HG02610 (cell line): ENCODE results near the gene GRB10.
A peak's percentile ranks its signal among the peaks of the same experiment; 100 is the strongest.

Source experiments
- ATAC-seq: cut with Tn5 transposase; IDR thresholded peaks from one replicate; pipeline ENCODE4 v1.9.1; 2021; ENCODE audit warnings: mild to moderate bottlenecking, moderate library complexity; ENCODE audit not compliant: unreplicated experiment

GRB10 gene

GRCh38 chr7:50658696-50659095, 124.0 kb downstream of the GRB10 start:
- ATAC-seq = no peak

GRCh38 chr7:50657912-50658311, 124.8 kb downstream of the GRB10 start:
- no peak for ATAC-seq

GRCh38 chr7:50657341-50657873, 125.3 kb downstream of the GRB10 start:
- no peak for ATAC-seq

GRCh38 chr7:50656141-50656895, 126.4 kb downstream of the GRB10 start:
- no peak for ATAC-seq

DNA sequence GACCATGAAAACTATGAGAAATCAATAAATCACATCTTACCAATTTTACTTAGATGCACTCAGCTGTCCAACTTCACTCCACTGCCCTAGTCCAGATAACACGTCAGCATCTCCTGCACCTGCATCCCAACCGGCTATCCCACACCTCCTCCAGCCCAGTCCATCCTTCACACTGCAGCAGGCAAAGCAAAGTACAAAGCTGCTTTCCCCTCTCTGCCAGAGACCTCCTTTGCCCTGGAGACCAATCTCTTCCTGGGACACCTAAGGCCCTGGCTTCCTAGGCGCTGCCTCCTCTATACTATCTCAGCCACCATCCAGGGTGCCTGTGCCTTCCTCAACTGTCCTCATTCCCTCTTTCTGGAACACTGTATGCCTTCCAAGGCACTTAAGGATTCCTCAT, 127.2 kb downstream of the GRB10 start:
- ATAC-seq = no peak

DNA sequence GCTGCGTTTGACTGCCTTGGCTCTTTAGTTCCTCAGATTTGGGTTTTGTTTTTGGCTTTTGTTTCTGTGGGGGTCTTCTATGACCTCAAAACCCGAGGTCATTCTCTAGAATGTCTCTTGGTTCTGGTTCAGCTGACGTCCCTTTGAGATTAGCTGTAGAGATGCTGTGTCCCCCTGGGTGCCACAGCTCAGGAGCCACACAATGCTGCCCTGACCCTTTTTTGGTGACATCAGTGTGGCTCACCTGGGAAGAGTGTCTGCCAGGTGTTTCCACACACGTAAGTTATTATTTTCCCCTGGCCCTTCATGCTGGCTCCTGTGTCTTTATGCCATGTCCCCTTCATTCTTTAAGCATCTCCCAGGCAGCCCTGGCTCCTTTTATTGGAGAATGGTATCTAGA, 127.7 kb downstream of the GRB10 start:
- ATAC-seq = no peak

- no peak for ATAC-seq
Measured at GRCh38 chr7:50653981-50654425, 128.7 kb downstream of the GRB10 start.

DNA sequence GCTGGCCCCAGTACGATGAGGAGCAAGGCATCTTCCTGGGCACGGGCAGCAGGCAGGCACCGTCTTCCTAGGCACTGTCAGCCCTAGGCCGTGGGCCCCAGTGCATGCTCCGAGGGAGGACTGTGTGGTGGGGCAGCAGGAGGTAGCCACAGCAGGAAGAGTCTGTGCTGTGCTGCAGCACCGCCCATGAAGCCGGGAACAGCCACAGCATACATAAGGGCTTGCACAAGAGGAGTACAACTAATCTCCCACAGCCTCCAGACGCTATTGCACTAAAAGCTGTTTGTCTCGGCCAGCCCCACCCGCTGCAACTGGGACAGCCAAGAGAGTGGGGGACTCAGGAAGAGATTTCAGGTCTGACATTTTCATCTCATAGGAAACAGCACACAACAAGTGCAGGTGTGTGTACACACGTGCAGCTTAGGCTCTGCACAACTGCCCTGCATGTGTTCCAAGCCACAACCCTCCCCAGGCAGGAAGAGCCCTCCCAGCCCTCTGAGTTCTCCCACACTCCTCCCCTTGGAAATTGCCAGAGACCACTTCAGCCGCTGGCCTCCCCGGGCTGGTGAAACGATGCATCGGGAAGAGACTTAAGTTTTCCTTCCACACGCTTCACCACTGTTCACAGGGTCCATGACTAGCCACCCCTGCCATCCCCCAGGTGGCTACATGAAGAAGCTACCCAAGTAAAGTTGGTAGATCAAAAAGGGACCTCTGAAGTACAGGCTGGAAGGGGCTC, 129.4 kb downstream of the GRB10 start:
- ATAC-seq = no peak

DNA sequence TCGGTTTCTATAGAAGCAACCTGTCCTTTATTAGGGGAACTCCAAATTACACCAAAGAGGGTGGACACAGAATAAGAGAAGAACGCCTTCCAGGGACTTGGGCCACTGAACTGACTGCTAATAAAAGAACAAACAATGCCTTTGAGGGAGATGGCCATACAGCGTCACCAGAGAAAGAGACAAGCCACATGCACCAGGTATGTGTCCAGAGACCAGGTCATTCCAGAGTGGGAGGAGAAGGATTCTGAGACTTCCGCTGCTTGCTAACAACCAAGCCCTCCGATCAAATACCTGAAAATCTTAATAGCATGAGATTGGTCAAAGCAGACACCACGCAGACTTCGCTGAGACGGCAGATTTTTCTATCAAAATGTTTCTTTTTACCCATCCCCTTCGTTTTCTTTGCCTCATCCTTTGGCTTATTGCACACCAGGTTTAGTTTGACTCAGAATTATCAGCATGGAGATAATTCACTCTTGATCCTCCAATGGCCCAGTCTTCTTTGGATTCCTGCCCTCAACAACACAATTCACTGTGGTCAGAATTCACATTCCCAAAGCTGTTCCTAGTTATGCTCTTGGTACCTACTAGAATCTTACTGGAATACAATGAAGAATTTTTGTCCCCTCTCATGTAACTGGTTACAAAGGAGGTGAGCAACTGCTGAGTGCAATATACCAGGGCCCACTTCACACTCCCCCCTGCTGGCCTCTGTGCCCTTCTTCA, 130.1 kb downstream of the GRB10 start:
- ATAC-seq = no peak

- ATAC-seq = peak; percentile 65
Measured at GRCh38 chr7:50651271-50651989, 131.3 kb downstream of the GRB10 start.

GRCh38 chr7:50650057-50650664, 132.5 kb downstream of the GRB10 start:
- no peak for ATAC-seq

DNA sequence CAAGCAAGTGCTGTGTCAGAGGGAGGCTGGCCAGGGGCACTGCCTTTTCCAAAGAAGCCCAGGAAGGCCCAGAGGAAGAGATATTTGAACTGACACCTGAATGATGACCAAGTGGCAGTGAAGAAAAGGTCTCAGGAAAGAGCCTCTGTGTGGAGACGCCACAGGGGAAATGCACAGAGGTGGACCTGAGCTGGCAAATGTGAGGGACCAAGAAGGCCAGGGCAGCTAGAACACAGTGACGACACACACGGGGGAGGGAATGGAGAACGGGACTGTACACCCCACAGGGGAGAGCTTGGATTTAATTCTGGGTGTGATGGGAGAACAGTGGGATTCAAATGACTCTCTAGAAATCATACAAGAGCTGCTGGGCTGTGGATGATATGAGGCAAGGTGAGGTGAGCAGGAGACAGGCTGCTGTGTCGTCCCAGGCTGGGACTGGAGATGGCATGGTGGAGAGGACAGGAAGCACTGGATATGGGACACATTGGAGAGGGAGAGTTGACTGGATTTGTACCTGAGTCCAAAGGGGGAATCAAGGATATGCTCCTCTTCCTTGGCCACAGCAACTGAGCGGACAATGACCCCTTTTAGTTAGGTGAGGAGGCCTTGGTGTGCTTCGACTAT, 133.3 kb downstream of the GRB10 start:
- no peak for ATAC-seq

GRCh38 chr7:50648570-50649169, 134.0 kb downstream of the GRB10 start:
- no peak for ATAC-seq

DNA sequence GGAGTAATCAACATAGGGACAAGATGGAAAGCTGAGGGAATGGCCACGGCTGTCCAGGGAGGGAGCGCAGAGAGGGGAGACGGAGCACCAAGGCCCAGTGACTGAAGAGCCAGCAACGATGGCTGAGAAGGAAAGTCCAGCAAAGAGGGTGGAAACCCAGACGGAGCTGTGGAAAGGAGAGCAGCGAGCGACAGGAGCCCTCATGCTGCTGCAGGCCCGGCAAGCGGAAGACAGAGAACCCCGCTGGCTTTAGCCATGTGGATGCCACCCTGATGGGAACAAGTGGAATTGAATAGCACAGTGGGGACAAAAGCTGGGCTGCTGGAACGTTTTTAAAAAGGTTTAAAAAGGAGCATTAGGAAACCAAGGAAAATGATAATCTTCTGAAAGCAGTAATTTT, 134.6 kb downstream of the GRB10 start:
- no peak for ATAC-seq

GRCh38 chr7:50647286-50647980, 135.3 kb downstream of the GRB10 start:
- no peak for ATAC-seq

DNA sequence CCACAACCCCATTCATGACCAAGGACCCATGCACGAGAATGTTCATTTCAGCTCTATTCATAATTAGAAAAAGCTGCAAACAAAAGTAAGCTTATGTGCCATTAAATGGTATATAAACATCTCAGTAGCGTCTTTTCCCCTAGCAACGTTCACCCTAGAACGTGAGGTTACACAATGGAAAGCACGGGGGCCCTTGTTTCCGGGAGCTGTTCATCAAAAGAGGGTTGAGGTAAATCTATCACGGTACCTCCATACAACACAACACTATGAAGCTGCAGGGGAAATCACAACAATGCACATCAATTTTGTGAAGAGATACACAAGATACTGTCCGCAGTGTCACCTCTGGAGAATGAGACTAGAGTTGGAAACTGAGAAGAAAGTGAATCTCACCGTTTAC, 136.6 kb downstream of the GRB10 start:
- ATAC-seq = no peak

- ATAC-seq = no peak
Measured at GRCh38 chr7:50645186-50645585, 137.5 kb downstream of the GRB10 start.

- no peak for ATAC-seq
Measured at GRCh38 chr7:50644586-50644985, 138.1 kb downstream of the GRB10 start.

- ATAC-seq = no peak
Measured at GRCh38 chr7:50644114-50644513, 138.6 kb downstream of the GRB10 start.
